ENCODE results near the gene WDR82.

The WDR82 gene

DNA sequence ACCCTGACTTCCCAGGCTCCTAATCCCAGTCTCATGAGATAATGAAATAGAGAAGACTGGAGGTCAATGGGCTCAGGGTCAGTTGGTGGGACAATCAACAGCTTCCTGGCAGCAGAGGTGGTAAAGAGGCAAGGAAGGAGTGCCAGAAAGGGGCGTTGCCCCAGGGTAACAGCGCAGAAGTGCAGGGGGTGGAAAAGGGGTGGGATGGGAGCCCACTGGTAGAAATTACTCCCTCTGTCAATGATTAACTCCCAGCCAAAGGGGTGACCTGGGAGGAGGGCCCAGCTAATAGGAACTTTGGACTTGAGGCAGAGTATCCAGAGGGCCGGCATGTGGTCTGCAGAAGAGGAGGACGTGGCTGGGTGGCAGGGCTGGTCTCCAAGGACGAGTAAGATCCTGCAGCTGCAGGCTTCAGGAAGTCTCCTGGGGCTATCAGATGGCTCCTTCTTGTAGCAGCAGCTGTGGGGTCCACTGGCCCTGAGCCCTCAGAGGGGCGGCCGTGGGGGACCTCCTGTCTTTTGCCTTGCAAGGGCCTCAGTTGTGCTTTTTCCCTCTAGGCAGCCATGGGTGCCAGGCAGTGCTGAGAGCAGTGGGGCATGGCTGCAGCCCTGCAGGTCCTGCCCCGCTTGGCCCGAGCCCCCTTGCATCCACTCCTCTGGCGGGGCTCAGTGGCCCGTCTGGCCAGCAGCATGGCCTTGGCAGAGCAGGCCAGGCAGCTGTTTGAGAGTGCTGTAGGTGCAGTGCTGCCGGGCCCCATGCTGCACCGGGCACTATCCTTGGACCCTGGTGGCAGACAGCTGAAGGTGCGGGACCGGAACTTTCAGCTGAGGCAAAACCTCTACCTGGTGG lies 11.5 kb upstream of the WDR82 start:
- peaks cover 17% of the 10 kb centered on the region for H3K4me1 ChIP-seq (ENCODE audit: insufficient read depth, low read length, poor library complexity, severe bottlenecking)

DNA sequence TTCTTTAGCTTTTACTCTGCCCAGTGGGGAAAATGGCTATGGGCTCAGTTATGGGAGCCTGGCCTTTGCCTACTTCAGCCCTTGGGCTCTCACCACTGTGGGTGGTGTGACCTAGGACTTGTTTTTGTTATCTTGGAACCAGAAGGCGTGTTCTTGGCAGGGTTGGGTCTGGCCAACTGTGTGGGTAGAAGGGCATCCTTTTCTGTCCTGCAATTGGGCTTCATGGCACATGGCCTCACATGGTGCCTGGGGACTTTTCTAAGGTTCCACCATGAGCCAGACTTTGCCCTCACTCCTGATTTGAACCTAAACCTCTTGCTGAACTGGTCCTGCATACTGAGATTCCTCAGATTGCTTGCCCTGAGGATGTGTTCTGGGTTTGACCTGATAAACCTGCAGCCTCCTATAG lies 10.9 kb upstream of the WDR82 start:
- Histone ChIP-seq H3K9me2 (replicated peaks; ENCODE audit: low read depth, low read length) (no peaks in the 10 kb centered on the region), H3F3A (ENCODE audit: low read depth) (no peaks in the 10 kb centered on the region), H3K4me1 (ENCODE audit: insufficient read depth, low read length, poor library complexity, severe bottlenecking) (peaks cover 17% of the 10 kb centered on the region), H3K36me3 (ENCODE audit: insufficient read depth, low read length) (no peaks in the 10 kb centered on the region), H3K4me3 (ENCODE audit: low read length, poor library complexity, severe bottlenecking) (peak overlapping the region; percentile 84), H2AFZ (ENCODE audit: low read length) (no peak overlapping the region), H4K20me1 (ENCODE audit: insufficient read depth, low read length, poor library complexity, severe bottlenecking) (no peaks in the 10 kb centered on the region), H3K9ac (ENCODE audit: low read depth, low read length, poor library complexity, severe bottlenecking) (peak overlapping the region; percentile 92), H3K27me3 (ENCODE audit: insufficient read depth, low read length, poor library complexity, severe bottlenecking) (no peaks in the 10 kb centered on the region), H3K9me3 (ENCODE audit: insufficient read depth, low read depth, low read length) (no peaks in the 10 kb centered on the region), H3K4me2 (ENCODE audit: low read depth, low read length, poor library complexity, severe bottlenecking) (peak overlapping the region; percentile 87), H3K79me2 (ENCODE audit: insufficient read depth, low read length) (peaks cover 25% of the 10 kb centered on the region)
- TF ChIP-seq EZH2phosphoT487 (IDR thresholded peaks at IDR 0.05; ENCODE audit: borderline replicate concordance) = no peak
- TF ChIP-seq CTCF (conservative IDR thresholded peaks at IDR 0.05; ENCODE audit: low read length) = no peak

More for the DNA sequence above, 11.5 kb upstream of the WDR82 start:
- H3F3A ChIP-seq (ENCODE audit: low read depth) = no peaks in the 10 kb centered on the region
- H3K4me3 ChIP-seq (ENCODE audit: low read length, poor library complexity, severe bottlenecking) = no peak overlapping the region
- no peak overlapping the region for H2AFZ ChIP-seq (ENCODE audit: low read length)
- H3K79me2 ChIP-seq (ENCODE audit: insufficient read depth, low read length) = peaks cover 25% of the 10 kb centered on the region
- no peaks in the 10 kb centered on the region for H3K27me3 ChIP-seq (ENCODE audit: insufficient read depth, low read length, poor library complexity, severe bottlenecking)
- H4K20me1 ChIP-seq (ENCODE audit: insufficient read depth, low read length, poor library complexity, severe bottlenecking) = no peaks in the 10 kb centered on the region
- H3K4me2 ChIP-seq (ENCODE audit: low read depth, low read length, poor library complexity, severe bottlenecking) = peak overlapping the region; percentile 87
- H3K9ac ChIP-seq (ENCODE audit: low read depth, low read length, poor library complexity, severe bottlenecking) = peak overlapping the region; percentile 92
- H3K36me3 ChIP-seq (ENCODE audit: insufficient read depth, low read length) = no peaks in the 10 kb centered on the region
- TF ChIP-seq CTCF (conservative IDR thresholded peaks at IDR 0.05; ENCODE audit: low read length) (no peak), EZH2phosphoT487 (IDR thresholded peaks at IDR 0.05; ENCODE audit: borderline replicate concordance) (no peak)
- no peaks in the 10 kb centered on the region for H3K9me3 ChIP-seq (ENCODE audit: insufficient read depth, low read depth, low read length)
- no peaks in the 10 kb centered on the region for H3K9me2 ChIP-seq (replicated peaks; ENCODE audit: low read depth, low read length)

DNA sequence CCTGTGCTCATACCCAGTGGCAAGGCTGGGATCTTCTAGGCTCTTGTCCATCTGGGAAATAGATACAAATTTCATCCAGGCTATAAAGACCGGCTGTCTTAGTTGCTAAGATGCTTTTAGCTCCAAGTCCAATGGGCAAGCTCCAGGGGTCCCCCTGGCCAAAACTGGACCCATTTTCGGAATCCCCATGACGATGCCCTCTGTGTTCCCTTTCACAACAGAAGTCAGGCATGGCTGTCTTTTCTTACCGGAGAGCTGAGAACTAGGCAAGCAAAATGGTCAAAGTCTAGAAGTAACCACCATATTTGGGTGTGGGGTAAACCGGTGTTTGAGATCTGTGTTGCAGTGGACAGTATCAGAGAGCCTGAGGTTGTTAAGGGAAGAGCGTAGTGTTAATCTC lies 10.2 kb upstream of the WDR82 start:
- Histone ChIP-seq H3K4me2 (ENCODE audit: low read depth, low read length, poor library complexity, severe bottlenecking) (peak overlapping the region; percentile 87), H3K4me1 (ENCODE audit: insufficient read depth, low read length, poor library complexity, severe bottlenecking) (peaks cover 17% of the 10 kb centered on the region), H3K36me3 (ENCODE audit: insufficient read depth, low read length) (no peaks in the 10 kb centered on the region), H3K9me2 (replicated peaks; ENCODE audit: low read depth, low read length) (no peaks in the 10 kb centered on the region), H3K27me3 (ENCODE audit: insufficient read depth, low read length, poor library complexity, severe bottlenecking) (no peaks in the 10 kb centered on the region), H2AFZ (ENCODE audit: low read length) (no peak overlapping the region), H3K9ac (ENCODE audit: low read depth, low read length, poor library complexity, severe bottlenecking) (peak overlapping the region; percentile 92), H4K20me1 (ENCODE audit: insufficient read depth, low read length, poor library complexity, severe bottlenecking) (no peaks in the 10 kb centered on the region), H3F3A (ENCODE audit: low read depth) (no peaks in the 10 kb centered on the region), H3K79me2 (ENCODE audit: insufficient read depth, low read length) (peaks cover 25% of the 10 kb centered on the region), H3K9me3 (ENCODE audit: insufficient read depth, low read depth, low read length) (no peaks in the 10 kb centered on the region), H3K4me3 (ENCODE audit: low read length, poor library complexity, severe bottlenecking) (peak overlapping the region; percentile 84)
- no peak for TF ChIP-seq CTCF (conservative IDR thresholded peaks at IDR 0.05; ENCODE audit: low read length)
- TF ChIP-seq EZH2phosphoT487 (IDR thresholded peaks at IDR 0.05; ENCODE audit: borderline replicate concordance) = no peak
